ENCODE measurements around the gene FOXI1. TPM values are rescaled to one million over a fixed set of nuclear protein-coding genes. Genes with fewer than 3 reads are reported as not detected.
"Not testable (repeated sequence)": the region's sequence is repeated elsewhere in the genome, so short reads cannot be mapped to it uniquely, and the experiment has no call there.

Gene FOXI1
- total RNA-seq, 1 donor from 2014 or later = 0.69 TPM

- DNase-seq (ENCODE audit: low spot score) = no peak
These were observed 13.1 kb upstream of the FOXI1 start for GRCh38 chr5:170092455-170093101.

- not testable (repeated sequence) for DNase-seq (ENCODE audit: low spot score)
These were observed 11.4 kb upstream of the FOXI1 start for GRCh38 chr5:170094329-170094728.

GRCh38 chr5:170095646-170096045 lies 10.1 kb upstream of the FOXI1 start:
- no peak for DNase-seq (ENCODE audit: low spot score)

- no peak for DNase-seq (ENCODE audit: low spot score)
These were observed 7.8 kb upstream of the FOXI1 start for GRCh38 chr5:170097934-170098333.

GRCh38 chr5:170100066-170100943 lies 5.4 kb upstream of the FOXI1 start:
- peak; percentile 76 for DNase-seq (ENCODE audit: low spot score)

- no peak for DNase-seq (ENCODE audit: low spot score)
These were observed 2.2 kb upstream of the FOXI1 start for GRCh38 chr5:170103447-170103846.

GRCh38 chr5:170104299-170104698 lies 1.4 kb upstream of the FOXI1 start:
- DNase-seq (ENCODE audit: low spot score) = no peak

GRCh38 chr5:170104710-170105109 lies 987 bp upstream of the FOXI1 start:
- no peak for DNase-seq (ENCODE audit: low spot score)

- no peak for DNase-seq (ENCODE audit: low spot score)
These were observed 2.0 kb downstream of the FOXI1 start for GRCh38 chr5:170107674-170108073.

GRCh38 chr5:170108266-170108785 lies 2.6 kb downstream of the FOXI1 start:
- DNase-seq (ENCODE audit: low spot score) = no peak

- DNase-seq (ENCODE audit: low spot score) = no peak
These were observed 3.6 kb downstream of the FOXI1 start for GRCh38 chr5:170109059-170110031.

GRCh38 chr5:170110403-170111087 lies 4.8 kb downstream of the FOXI1 start:
- no peak for DNase-seq (ENCODE audit: low spot score)

- no peak for DNase-seq (ENCODE audit: low spot score)
These were observed 5.5 kb downstream of the FOXI1 start for GRCh38 chr5:170111088-170111785.

GRCh38 chr5:170112876-170113521 lies 7.3 kb downstream of the FOXI1 start:
- no peak for DNase-seq (ENCODE audit: low spot score)

GRCh38 chr5:170113522-170113900 lies 7.8 kb downstream of the FOXI1 start:
- no peak for DNase-seq (ENCODE audit: low spot score)

GRCh38 chr5:170114271-170114670 lies 8.6 kb downstream of the FOXI1 start:
- no peak for DNase-seq (ENCODE audit: low spot score)

GRCh38 chr5:170115925-170116324 lies 10.2 kb downstream of the FOXI1 start:
- DNase-seq (ENCODE audit: low spot score) = no peak

- DNase-seq (ENCODE audit: low spot score) = no peak
These were observed 12.0 kb downstream of the FOXI1 start for GRCh38 chr5:170117736-170118135.

- no peak for DNase-seq (ENCODE audit: low spot score)
These were observed 14.9 kb downstream of the FOXI1 start for GRCh38 chr5:170120576-170120975.

- no peak for DNase-seq (ENCODE audit: low spot score)
These were observed 15.6 kb downstream of the FOXI1 start for GRCh38 chr5:170121321-170121720.

Data from mucosa of gallbladder (tissue), 1 donor.